ENCODE results near the gene PRELP. TPM values are rescaled to one million over a fixed set of nuclear protein-coding genes. Genes with fewer than 3 reads are reported as not detected.
A peak's percentile ranks its signal among the peaks of the same experiment; 100 is the strongest.

PRELP gene
- total RNA-seq, 4 donors from 2014 or later: 100 to 186 (median 165) TPM

DNA sequence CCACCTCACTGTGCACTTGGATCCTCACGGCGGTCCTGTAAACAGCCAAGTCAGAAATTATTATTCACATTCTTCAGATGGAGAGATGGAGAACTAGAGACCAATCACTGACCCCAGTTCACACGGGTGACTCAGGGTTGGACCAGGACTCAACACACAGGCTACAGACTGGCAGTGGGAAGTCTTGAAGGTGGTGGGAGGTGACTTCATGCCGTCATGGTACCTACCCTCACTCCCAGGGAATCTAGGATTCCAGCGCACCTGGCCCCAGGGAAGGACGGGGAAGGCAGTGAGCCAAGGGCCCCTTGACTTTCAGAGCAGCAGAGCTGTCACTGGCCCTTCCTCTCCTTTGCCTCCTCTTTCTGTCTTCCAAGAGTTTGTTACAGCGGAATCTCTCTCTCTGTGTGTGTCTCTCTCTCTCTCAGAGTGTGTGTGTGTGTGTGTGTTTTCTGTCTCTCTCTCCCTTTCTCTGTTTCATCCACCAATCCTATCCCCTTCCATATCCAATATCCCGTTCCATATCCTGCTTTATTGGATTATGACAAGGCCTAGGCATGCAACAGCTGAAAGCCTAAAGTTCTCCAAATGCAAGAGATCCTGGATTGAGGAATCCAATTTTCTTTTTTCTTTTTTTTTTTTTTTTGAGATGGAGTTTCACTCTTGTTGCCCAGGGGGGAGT is 30.1 kb downstream of the PRELP start:
- Histone ChIP-seq H3K4me1 (peaks cover 40 to 71% (median 60%) of the 10 kb centered on the region in 4 donors), H3K27me3 (no peaks in the 10 kb centered on the region), H3K36me3 (no peaks in the 10 kb centered on the region), H3K9me3 (no peaks in the 10 kb centered on the region), H3K4me3 (no peak overlapping the region), H3K27ac (replicated peaks in 1 of 4) (peak overlapping the region in 3 of 4 donors; percentile 79 to 88 (median 88))
- 84% methylated on average over 8 of the region's 8 CpGs for WGBS
- no peak for DNase-seq (ENCODE audit: extremely low spot score)
- intact Hi-C loops (cut with DNase I): loop anchor here (1.0 to 5.0 kb wide), 2 partner anchors 122 to 197 kb away; partner anchors contain the start of gene ATP2B4
- TF ChIP-seq POLR2AphosphoS5 (IDR thresholded peaks at IDR 0.05): no peak
- no peak for TF ChIP-seq EP300 (IDR thresholded peaks at IDR 0.05)
- no peak for TF ChIP-seq POLR2A (IDR thresholded peaks at IDR 0.05; ENCODE audit: low read depth)
- TF ChIP-seq, protein P1, sequence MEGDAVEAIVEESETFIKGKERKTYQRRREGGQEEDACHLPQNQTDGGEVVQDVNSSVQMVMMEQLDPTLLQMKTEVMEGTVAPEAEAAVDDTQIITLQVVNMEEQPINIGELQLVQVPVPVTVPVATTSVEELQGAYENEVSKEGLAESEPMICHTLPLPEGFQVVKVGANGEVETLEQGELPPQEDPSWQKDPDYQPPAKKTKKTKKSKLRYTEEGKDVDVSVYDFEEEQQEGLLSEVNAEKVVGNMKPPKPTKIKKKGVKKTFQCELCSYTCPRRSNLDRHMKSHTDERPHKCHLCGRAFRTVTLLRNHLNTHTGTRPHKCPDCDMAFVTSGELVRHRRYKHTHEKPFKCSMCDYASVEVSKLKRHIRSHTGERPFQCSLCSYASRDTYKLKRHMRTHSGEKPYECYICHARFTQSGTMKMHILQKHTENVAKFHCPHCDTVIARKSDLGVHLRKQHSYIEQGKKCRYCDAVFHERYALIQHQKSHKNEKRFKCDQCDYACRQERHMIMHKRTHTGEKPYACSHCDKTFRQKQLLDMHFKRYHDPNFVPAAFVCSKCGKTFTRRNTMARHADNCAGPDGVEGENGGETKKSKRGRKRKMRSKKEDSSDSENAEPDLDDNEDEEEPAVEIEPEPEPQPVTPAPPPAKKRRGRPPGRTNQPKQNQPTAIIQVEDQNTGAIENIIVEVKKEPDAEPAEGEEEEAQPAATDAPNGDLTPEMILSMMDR (IDR thresholded peaks at IDR 0.05): no peak

DNA sequence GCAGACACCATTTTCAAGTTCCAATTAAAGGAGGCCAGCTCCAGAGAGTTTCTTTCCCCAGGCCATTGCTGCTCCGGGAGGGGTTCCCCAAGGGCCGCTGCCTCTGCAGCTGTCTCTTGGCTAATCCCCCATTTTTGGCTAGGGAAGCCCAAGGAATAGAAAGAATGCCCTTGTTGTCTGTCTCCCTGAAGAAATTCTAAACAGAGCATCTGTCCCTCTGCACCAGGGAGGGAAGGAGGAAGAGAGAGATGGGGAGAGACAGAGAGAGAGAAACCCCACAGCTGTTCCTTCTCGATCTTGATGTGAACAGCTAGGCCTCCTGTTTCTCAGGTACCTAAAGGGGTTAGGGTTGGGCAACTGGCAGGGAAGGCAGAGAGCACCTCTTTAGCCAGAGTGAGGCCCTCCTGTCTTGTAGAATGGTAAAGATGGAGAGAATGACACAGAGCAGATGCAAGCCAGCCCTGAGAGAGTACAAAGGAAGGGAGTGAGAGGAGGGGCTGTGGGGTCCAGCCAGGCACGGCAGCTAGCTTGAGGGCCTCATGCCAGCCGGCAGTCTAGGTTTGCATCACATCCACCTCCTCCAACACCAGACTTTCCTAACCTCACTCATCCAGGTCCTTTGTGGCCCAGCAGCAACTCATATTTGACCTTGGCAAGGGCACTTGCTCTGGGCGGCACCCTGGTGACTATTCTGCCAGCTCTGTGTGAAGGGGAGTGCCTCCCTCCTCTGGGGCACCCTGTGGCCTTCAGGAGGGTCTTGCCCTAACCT is 31.4 kb downstream of the PRELP start:
- WGBS: 22% methylated on average over 4 of the region's 6 CpGs
- TF ChIP-seq POLR2A (IDR thresholded peaks at IDR 0.05; ENCODE audit: low read depth): no peak
- TF ChIP-seq, protein P1 (IDR thresholded peaks at IDR 0.05): no peak
- peak in 1 of 2 donors; percentile 61 for TF ChIP-seq POLR2AphosphoS5 (IDR thresholded peaks at IDR 0.05)
- intact Hi-C loops (cut with DNase I): loop anchor here (5.0 kb wide), 1 partner anchor 120 kb away; the partner anchor contains the start of gene ATP2B4
- Histone ChIP-seq H3K27me3 (no peaks in the 10 kb centered on the region), H3K4me3 (no peak overlapping the region), H3K4me1 (peaks cover 46 to 70% (median 60%) of the 10 kb centered on the region in 4 donors), H3K27ac (replicated peaks in 1 of 4) (peak overlapping the region; percentile 79 to 88 (median 86)), H3K9me3 (no peaks in the 10 kb centered on the region), H3K36me3 (no peaks in the 10 kb centered on the region)
- no peak for DNase-seq (ENCODE audit: extremely low spot score)

DNA sequence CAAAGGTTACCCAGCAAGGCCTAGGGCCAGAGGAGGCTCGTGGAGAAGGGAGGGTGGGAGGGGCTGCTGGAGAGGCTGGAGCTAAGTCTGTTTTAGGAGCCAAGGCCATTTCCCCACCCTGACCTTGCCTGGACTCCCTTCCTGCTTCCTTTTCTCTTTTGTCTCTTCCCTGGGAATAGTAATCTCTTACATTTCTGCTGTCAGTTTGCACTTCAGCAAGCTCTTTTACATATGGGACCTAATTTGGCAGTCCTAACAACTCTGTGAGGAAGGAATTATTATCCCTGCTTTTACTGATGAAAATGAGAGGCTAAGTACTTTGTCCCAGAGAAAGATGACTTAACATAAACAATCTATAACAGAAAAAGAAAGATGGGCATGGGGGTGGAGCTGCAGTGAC is 32.2 kb downstream of the PRELP start:
- H3K27me3 ChIP-seq: no peaks in the 10 kb centered on the region
- no peak overlapping the region for H3K4me3 ChIP-seq
- H3K36me3 ChIP-seq: no peaks in the 10 kb centered on the region
- no peak for TF ChIP-seq POLR2A (IDR thresholded peaks at IDR 0.05; ENCODE audit: low read depth)
- no peak for TF ChIP-seq EP300 (IDR thresholded peaks at IDR 0.05)
- TF ChIP-seq, protein P1 (IDR thresholded peaks at IDR 0.05): no peak
- no peak for TF ChIP-seq POLR2AphosphoS5 (IDR thresholded peaks at IDR 0.05)
- DNase-seq (ENCODE audit: extremely low spot score): no peak
- H3K9me3 ChIP-seq: no peaks in the 10 kb centered on the region
- H3K27ac ChIP-seq (replicated peaks in 1 of 4): peak overlapping the region; percentile 79 to 88 (median 86)
- WGBS: 0% methylated on average over 1 of the region's 1 CpG
- intact Hi-C loops (cut with DNase I): loop anchor here (5.0 kb wide), 1 partner anchor 120 kb away; the partner anchor contains the start of gene ATP2B4
- peaks cover 53 to 72% (median 61%) of the 10 kb centered on the region in 4 donors for H3K4me1 ChIP-seq

DNA sequence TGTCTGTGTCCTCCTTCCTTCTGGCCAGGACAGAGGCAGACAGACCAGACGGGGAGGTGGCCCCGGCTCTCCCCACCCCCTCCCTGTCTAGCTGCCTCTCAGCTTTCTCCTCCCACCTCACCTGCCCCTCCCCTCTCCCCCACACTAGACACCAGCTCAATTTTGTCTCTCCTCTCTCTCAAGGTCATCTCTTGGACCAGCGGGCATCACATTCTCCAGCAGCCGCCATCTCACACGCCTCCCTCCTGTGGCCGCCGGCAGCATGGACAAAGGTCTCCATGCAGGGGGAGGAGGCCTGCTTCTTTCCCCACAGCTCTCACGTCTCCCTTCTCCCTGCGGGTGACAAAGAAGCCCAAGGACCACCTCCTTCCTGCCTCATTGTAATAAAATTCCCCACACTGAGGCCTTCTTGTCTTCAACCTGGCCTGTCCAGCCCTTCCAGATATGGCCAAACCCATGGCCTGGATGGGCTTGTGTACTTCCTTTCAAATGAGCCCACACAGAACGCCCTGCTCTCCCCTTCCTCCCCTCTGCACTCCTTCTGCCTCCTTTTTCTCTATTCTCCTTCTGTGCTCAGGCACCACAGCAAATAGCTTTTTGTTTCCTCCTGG is 33.0 kb downstream of the PRELP start:
- DNase-seq (ENCODE audit: extremely low spot score): no peak
- Histone ChIP-seq H3K27ac (replicated peaks in 1 of 4) (peak overlapping the region; percentile 79 to 88 (median 86)), H3K9me3 (no peaks in the 10 kb centered on the region), H3K36me3 (no peaks in the 10 kb centered on the region), H3K4me1 (peaks cover 62 to 80% (median 69%) of the 10 kb centered on the region in 4 donors), H3K4me3 (no peak overlapping the region), H3K27me3 (no peaks in the 10 kb centered on the region)
- TF ChIP-seq, protein P1 (IDR thresholded peaks at IDR 0.05): peak in 1 of 3 experiments; percentile 34
- TF ChIP-seq EP300 (IDR thresholded peaks at IDR 0.05) (no peak), POLR2A (IDR thresholded peaks at IDR 0.05; ENCODE audit: low read depth) (no peak), POLR2AphosphoS5 (IDR thresholded peaks at IDR 0.05) (no peak)
- WGBS: 57% methylated on average over 10 of the region's 10 CpGs
- intact Hi-C loops (cut with DNase I): loop anchor here (5.0 kb wide), 1 partner anchor 119 kb away; the partner anchor contains the start of gene ATP2B4
